ENCODE data around the gene TBC1D32.
A peak's percentile ranks its signal among the peaks of the same experiment; 100 is the strongest.

The TBC1D32 gene

GRCh38 chr6:121247386-121247785 is 86.9 kb downstream of the TBC1D32 start:
- no peak for DNase-seq (ENCODE audit: low read depth)
- no peak overlapping the region for H3K4me3 ChIP-seq (ENCODE audit: low read length)
- TF ChIP-seq CTCF (IDR thresholded peaks at IDR 0.05; ENCODE audit: insufficient read depth, low read depth, low read length, missing control alignments) = no peak

- TF ChIP-seq CTCF (IDR thresholded peaks at IDR 0.05; ENCODE audit: insufficient read depth, low read depth, low read length, missing control alignments) = no peak
- no peak for DNase-seq (ENCODE audit: low read depth)
- no peak overlapping the region for H3K4me3 ChIP-seq (ENCODE audit: low read length)
Observed at GRCh38 chr6:121242386-121242785, 91.9 kb downstream of the TBC1D32 start.

GRCh38 chr6:121237859-121238258 is 96.4 kb downstream of the TBC1D32 start:
- TF ChIP-seq CTCF (IDR thresholded peaks at IDR 0.05; ENCODE audit: insufficient read depth, low read depth, low read length, missing control alignments) = no peak
- DNase-seq (ENCODE audit: low read depth) = peak; percentile 39
- no peak overlapping the region for H3K4me3 ChIP-seq (ENCODE audit: low read length)

GRCh38 chr6:121236984-121237383 is 97.3 kb downstream of the TBC1D32 start:
- no peak for DNase-seq (ENCODE audit: low read depth)
- H3K4me3 ChIP-seq (ENCODE audit: low read length) = no peak overlapping the region
- no peak for TF ChIP-seq CTCF (IDR thresholded peaks at IDR 0.05; ENCODE audit: insufficient read depth, low read depth, low read length, missing control alignments)

- DNase-seq (ENCODE audit: low read depth) = no peak
- no peak for TF ChIP-seq CTCF (IDR thresholded peaks at IDR 0.05; ENCODE audit: insufficient read depth, low read depth, low read length, missing control alignments)
- H3K4me3 ChIP-seq (ENCODE audit: low read length) = no peak overlapping the region
Observed at GRCh38 chr6:121235386-121235785, 98.9 kb downstream of the TBC1D32 start.

- no peak for DNase-seq (ENCODE audit: low read depth)
- H3K4me3 ChIP-seq (ENCODE audit: low read length) = no peak overlapping the region
- TF ChIP-seq CTCF (IDR thresholded peaks at IDR 0.05; ENCODE audit: insufficient read depth, low read depth, low read length, missing control alignments) = no peak
Observed at GRCh38 chr6:121223930-121224329, 110.3 kb downstream of the TBC1D32 start.

GRCh38 chr6:121223212-121223611 is 111.1 kb downstream of the TBC1D32 start:
- DNase-seq (ENCODE audit: low read depth) = no peak
- H3K4me3 ChIP-seq (ENCODE audit: low read length) = no peak overlapping the region
- no peak for TF ChIP-seq CTCF (IDR thresholded peaks at IDR 0.05; ENCODE audit: insufficient read depth, low read depth, low read length, missing control alignments)
